Activated CD8-positive, alpha-beta T cell treated with anti-CD3 and anti-CD28 coated beads for 36 hours (primary cell): Measurements from ENCODE around the gene SEPTIN12. TPM values are rescaled to one million over a fixed set of nuclear protein-coding genes. Genes with fewer than 3 reads are reported as not detected.

ENCODE experiments used
- ATAC-seq: fragments of 200-7000 bp; cut with Tn5 transposase; one replicate; pipeline ENCODE4 v1.10.0; 2021; ENCODE audit warnings: mild to moderate bottlenecking, moderate library complexity
- CTCF ChIA-PET: fragments of 350-600 bp; sonication (Branson Sonifier 250); formaldehyde crosslinking; loops from one replicate; lab custom pipeline; 2021; ENCODE audit warnings: antibody characterized with exemption; lab: Charles Lee
- POLR2A ChIA-PET: fragments of 350-600 bp; sonication (Branson Sonifier 250); formaldehyde crosslinking; loops from one replicate; lab custom pipeline; 2021; ENCODE audit warnings: antibody characterized with exemption; lab: Charles Lee
- DNase-seq: peaks from one replicate; pipeline ENCODE4 v3.0.0-alpha.2; 2020
- H3K27ac Mint-ChIP-seq: one replicate; pipeline ENCODE4 v1.8.0; 2021; ENCODE audit warnings: mild to moderate bottlenecking, mixed read lengths
- H3K27me3 Mint-ChIP-seq: one replicate; pipeline ENCODE4 v1.8.0; 2021; ENCODE audit warnings: mixed read lengths
- H3K36me3 Mint-ChIP-seq: one replicate; pipeline ENCODE4 v1.8.0; 2021; ENCODE audit warnings: low read depth, mixed read lengths
- H3K4me1 Mint-ChIP-seq: one replicate; pipeline ENCODE4 v1.8.0; 2021; ENCODE audit warnings: low read depth, mixed read lengths
- H3K4me3 Mint-ChIP-seq: one replicate; pipeline ENCODE4 v1.8.0; 2021; ENCODE audit warnings: mild to moderate bottlenecking, moderate library complexity, mixed read lengths
- H3K9me3 Mint-ChIP-seq: one replicate; pipeline ENCODE4 v1.8.0; 2021; ENCODE audit warnings: mixed read lengths
- CTCF ChIP-seq: fragments of 200-600 bp; IDR thresholded peaks from one replicate; pipeline ENCODE4 v1.8.0; 2022; ENCODE audit warnings: antibody characterized with exemption, mild to moderate bottlenecking
- intact Hi-C: fragments of 100-400 bp; cut with micrococcal nuclease; formaldehyde crosslinking; loops from one replicate; pipeline ENCODE4 v1.10.0; 2022
- total RNA-seq, 2 experiments: library from RNA; stranded (reverse); gene quantifications; one replicate each; pipeline ENCODE4 v1.2.3, GENCODE V29; 2021

Gene SEPTIN12
- not detected for total RNA-seq

- ChIA-PET POLR2A (interaction anchor here (1.6 to 1.7 kb wide), 2 partner anchors 17 to 19 kb away, joined by 4 read pairs; no protein-coding TSS in a partner anchor), CTCF (interaction anchor here (1.1 kb wide), 1 partner anchor 78 kb away, joined by 3 read pairs; no protein-coding TSS in a partner anchor)
- H3K4me3 Mint-ChIP-seq: no peak within 1 kb of the TSS
- no peaks in the 10 kb centered on the region for H3K9me3 Mint-ChIP-seq
- no peaks in the 10 kb centered on the region for H3K36me3 Mint-ChIP-seq
- TF ChIP-seq CTCF: no peak
- intact Hi-C loops: no loop called here
- no peaks in the 10 kb centered on the region for H3K27me3 Mint-ChIP-seq
- DNase-seq (no peak), ATAC-seq (no peak)
- no peak within 1 kb of the TSS for H3K27ac Mint-ChIP-seq
- H3K4me1 Mint-ChIP-seq: no peaks in the 10 kb centered on the region
Measured at GRCh38 chr16:4787627-4788482, at the start of gene SEPTIN12. Gene SEPTIN12 (minus strand): TSS chr16:4788345. CDS start chr16:4787645, 700 bp downstream.

GRCh38 chr16:4836727-4837126 lies 48.6 kb upstream of the SEPTIN12 start:
- no peaks in the 10 kb centered on the region for H3K27me3 Mint-ChIP-seq
- CTCF ChIA-PET: no interaction called here
- peaks cover 34% of the 10 kb centered on the region for H3K36me3 Mint-ChIP-seq
- DNase-seq (no peak), ATAC-seq (no peak)
- peaks cover 15% of the 10 kb centered on the region for H3K4me1 Mint-ChIP-seq
- intact Hi-C loops: no loop called here
- H3K27ac Mint-ChIP-seq: no peak overlapping the region
- POLR2A ChIA-PET: interaction anchor here (0.6 to 1.5 kb wide), 2 partner anchors 10 to 48 kb away, joined by 3 read pairs; no protein-coding TSS in a partner anchor
- TF ChIP-seq CTCF: no peak
- no peaks in the 10 kb centered on the region for H3K9me3 Mint-ChIP-seq
- H3K4me3 Mint-ChIP-seq: no peak overlapping the region

GRCh38 chr16:4833584-4833983 lies 45.4 kb upstream of the SEPTIN12 start:
- ChIA-PET CTCF (interaction anchor here (0.8 to 1.3 kb wide), 3 partner anchors 9 to 123 kb away, joined by 3 read pairs; partner anchors contain the start of genes GLYR1 and UBN1), POLR2A (no interaction called here)
- Mint-ChIP-seq H3K27ac (no peak overlapping the region), H3K9me3 (no peaks in the 10 kb centered on the region), H3K4me3 (no peak overlapping the region), H3K4me1 (peaks cover 12% of the 10 kb centered on the region), H3K27me3 (no peaks in the 10 kb centered on the region), H3K36me3 (peaks cover 43% of the 10 kb centered on the region)
- ATAC-seq (peak; percentile 37), DNase-seq (no peak)
- no peak for TF ChIP-seq CTCF
- intact Hi-C loops: no loop called here

GRCh38 chr16:4832698-4833343 lies 44.7 kb upstream of the SEPTIN12 start:
- DNase-seq (no peak), ATAC-seq (no peak)
- Mint-ChIP-seq H3K27me3 (no peaks in the 10 kb centered on the region), H3K9me3 (no peaks in the 10 kb centered on the region), H3K4me1 (peaks cover 12% of the 10 kb centered on the region), H3K36me3 (peaks cover 43% of the 10 kb centered on the region), H3K27ac (no peak overlapping the region), H3K4me3 (no peak overlapping the region)
- intact Hi-C loops: no loop called here
- POLR2A ChIA-PET: no interaction called here
- CTCF ChIA-PET: interaction anchor here (0.8 kb wide), 1 partner anchor 9 kb away, joined by 3 read pairs; no protein-coding TSS in a partner anchor
- TF ChIP-seq CTCF: no peak
